SIG-M5 treated with dmso at 0.1 percent for 504 hours (cell line): Measurements from ENCODE around the gene NCAM1.
"Not testable (repeated sequence)": the region's sequence is repeated elsewhere in the genome, so short reads cannot be mapped to it uniquely, and the experiment has no call there.

Experiments used
- DNase-seq: peaks from one replicate; lab custom pipeline; 2025; ENCODE audit not compliant: unreplicated experiment; lab: John Stamatoyannopoulos, UW

Gene NCAM1

GRCh38 chr11:113021111-113021510 lies 59.9 kb downstream of the NCAM1 start:
- no peak for DNase-seq

- DNase-seq, result no peak
These were observed 61.0 kb downstream of the NCAM1 start for GRCh38 chr11:113022262-113022661.

GRCh38 chr11:113023228-113023627 lies 62.0 kb downstream of the NCAM1 start:
- no peak for DNase-seq

- no peak for DNase-seq
These were observed 62.8 kb downstream of the NCAM1 start for GRCh38 chr11:113023986-113024385.

- DNase-seq, result no peak
These were observed 65.6 kb downstream of the NCAM1 start for GRCh38 chr11:113026778-113027177.

- no peak for DNase-seq
These were observed 73.4 kb downstream of the NCAM1 start for GRCh38 chr11:113034576-113034975.

GRCh38 chr11:113035708-113036107 lies 74.5 kb downstream of the NCAM1 start:
- DNase-seq, result no peak

- DNase-seq, result no peak
These were observed 82.5 kb downstream of the NCAM1 start for GRCh38 chr11:113043698-113044097.

GRCh38 chr11:113045146-113045545 lies 83.9 kb downstream of the NCAM1 start:
- no peak for DNase-seq

- DNase-seq, result no peak
These were observed 85.6 kb downstream of the NCAM1 start for GRCh38 chr11:113046866-113047265.

GRCh38 chr11:113048820-113049768 lies 87.9 kb downstream of the NCAM1 start:
- DNase-seq, result no peak

- not testable (repeated sequence) for DNase-seq
These were observed 91.8 kb downstream of the NCAM1 start for GRCh38 chr11:113053042-113053441.

GRCh38 chr11:113057038-113057437 lies 95.8 kb downstream of the NCAM1 start:
- no peak for DNase-seq

- no peak for DNase-seq
These were observed 98.3 kb downstream of the NCAM1 start for GRCh38 chr11:113059548-113059947.

- no peak for DNase-seq
These were observed 104.1 kb downstream of the NCAM1 start for GRCh38 chr11:113065330-113065729.

- DNase-seq, result no peak
These were observed 111.1 kb downstream of the NCAM1 start for GRCh38 chr11:113072237-113072858.

GRCh38 chr11:113073290-113073953 lies 112.2 kb downstream of the NCAM1 start:
- DNase-seq, result no peak

GRCh38 chr11:113075586-113076095 lies 114.4 kb downstream of the NCAM1 start:
- DNase-seq, result no peak

- DNase-seq, result no peak
These were observed 116.2 kb downstream of the NCAM1 start for GRCh38 chr11:113077379-113077778.

- DNase-seq, result no peak
These were observed 121.2 kb downstream of the NCAM1 start for GRCh38 chr11:113082341-113082955.

GRCh38 chr11:113083571-113083970 lies 122.4 kb downstream of the NCAM1 start:
- no peak for DNase-seq
